ENCODE results near the gene KRTAP5-2.
"Not testable (repeated sequence)": the region's sequence is repeated elsewhere in the genome, so short reads cannot be mapped to it uniquely, and the experiment has no call there.

KRTAP5-2 gene, protein sequence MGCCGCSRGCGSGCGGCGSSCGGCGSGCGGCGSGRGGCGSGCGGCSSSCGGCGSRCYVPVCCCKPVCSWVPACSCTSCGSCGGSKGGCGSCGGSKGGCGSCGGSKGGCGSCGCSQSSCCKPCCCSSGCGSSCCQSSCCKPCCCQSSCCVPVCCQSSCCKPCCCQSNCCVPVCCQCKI

DNA sequence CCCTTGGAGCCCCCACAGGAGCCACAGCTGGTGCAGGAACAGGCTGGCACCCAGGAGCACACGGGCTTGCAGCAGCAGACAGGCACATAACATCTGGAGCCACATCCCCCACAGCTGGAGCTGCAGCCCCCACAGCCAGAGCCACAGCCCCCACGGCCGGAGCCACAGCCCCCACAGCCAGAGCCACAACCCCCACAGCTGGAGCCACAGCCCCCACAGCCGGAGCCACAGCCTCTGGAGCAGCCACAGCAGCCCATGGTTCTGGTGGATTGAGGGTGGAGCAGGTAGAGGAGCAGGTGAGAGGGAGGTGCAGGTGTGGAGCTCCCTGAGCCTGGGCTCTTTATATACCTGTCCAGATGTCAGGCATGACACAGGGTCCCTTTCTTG is at the start of gene KRTAP5-2:
TSS of gene KRTAP5-2 (minus strand) at position 301 of the 387 bp plus-strand sequence. CDS start at position 257, 44 bp downstream.
- no peak for DNase-seq (ENCODE audit: low spot score)

DNA sequence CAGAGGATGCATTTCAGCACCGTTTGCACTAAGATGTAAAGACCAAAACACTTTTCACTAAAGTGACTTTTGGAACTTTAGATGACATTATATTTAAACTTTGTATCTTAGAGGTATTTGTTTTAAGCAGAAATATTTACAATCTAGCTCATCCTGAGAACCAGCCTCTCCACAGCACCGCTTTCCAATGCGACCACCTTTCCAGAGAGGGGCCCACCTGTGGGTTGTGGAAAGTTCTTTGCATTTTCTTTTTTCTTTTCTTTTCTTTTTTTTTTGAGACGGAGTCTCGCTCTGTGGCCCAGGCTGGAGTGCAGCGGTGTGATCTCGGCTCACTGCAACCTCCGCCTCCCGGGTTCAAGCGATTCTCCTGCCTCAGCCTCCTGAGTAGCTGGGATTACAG is 48.4 kb upstream of the KRTAP5-2 start:
- not testable (repeated sequence) for DNase-seq (ENCODE audit: low spot score)

DNA sequence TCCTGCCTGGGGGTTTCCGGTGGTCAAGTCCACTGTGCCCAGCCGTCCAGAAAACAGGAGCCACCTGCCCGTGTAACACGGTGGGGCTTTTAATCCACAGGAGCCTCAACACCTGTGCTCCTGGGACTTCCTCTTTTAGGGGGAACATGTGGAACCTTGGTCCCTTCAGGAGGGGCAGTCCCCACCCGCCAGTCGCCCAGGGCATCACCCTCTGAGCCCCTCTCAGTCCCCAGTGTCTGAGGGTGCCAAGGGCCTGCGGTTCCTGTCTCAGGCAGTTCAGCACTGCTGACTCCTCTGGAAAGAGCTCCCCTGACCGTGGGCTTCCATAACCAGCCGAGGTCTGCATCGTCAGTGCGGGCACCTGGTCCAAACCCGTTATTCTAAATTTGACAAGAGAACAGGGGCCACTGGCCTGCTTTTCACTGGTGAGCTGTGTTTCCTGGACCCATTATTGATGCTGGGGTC is 47.3 kb upstream of the KRTAP5-2 start:
- DNase-seq (ENCODE audit: low spot score): no peak

DNA sequence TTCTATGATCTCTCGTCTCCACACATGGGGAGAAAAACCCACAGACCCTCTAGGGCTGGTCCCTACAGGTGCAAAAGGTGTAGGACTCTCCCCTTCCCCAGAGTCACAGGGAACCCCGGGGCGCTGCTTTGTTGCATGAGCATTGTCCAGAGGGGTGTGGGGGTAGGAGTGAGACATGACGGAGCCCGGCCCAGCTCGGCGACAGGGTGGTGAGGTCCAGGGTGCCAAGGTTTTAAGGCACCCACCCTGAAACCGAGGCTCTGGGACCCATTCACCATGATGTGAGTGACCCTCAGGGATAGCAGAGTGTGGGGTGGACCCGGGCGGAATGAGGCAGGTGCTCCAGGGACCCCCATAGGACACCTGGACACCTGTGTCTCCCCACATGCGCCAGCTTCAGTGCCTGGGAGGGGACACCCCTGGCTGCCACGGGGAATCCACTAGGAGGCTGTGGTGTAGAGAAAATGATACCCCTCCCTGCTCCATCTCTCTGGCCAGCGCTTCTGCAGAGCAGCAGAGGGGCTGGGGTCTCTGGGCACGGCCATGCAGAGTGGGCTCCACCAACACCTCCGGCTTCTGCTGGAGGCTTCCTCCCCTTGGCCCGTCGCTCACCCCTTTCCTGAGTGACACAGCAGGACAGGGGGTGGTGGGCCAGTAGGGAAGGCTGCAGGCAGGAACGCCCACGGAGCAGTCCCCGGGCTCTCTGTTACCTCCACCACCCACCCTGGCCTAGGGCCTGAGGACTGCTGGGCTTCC is 46.7 kb upstream of the KRTAP5-2 start:
- DNase-seq (ENCODE audit: low spot score): no peak

DNA sequence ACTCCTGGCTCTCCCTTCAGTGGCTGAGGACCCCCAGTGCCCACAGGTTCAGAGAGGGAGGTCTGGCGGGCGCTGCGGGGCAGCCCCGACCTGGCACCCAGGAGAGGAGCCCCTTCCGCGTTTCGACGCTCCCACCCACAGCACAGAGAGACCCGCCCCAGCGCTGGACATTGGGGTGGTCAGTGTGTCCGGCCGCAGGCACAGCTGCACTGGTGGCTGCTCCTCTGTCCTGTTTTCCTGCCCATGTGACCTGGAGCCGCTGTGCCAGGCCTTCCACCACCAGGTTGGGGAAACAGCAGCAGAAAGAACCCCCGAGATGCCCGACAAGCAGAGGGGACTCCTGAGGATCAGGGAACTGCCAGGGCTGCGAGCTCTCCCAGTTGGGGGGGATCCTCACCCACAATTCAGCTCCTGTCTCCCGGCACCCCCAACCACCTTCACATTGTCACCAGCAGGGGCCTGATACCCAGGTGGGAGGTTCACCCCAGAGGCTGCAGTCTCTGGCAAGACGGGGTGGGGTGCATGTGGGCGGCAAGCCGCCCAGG is 45.1 kb upstream of the KRTAP5-2 start:
- DNase-seq (ENCODE audit: low spot score): no peak

DNA sequence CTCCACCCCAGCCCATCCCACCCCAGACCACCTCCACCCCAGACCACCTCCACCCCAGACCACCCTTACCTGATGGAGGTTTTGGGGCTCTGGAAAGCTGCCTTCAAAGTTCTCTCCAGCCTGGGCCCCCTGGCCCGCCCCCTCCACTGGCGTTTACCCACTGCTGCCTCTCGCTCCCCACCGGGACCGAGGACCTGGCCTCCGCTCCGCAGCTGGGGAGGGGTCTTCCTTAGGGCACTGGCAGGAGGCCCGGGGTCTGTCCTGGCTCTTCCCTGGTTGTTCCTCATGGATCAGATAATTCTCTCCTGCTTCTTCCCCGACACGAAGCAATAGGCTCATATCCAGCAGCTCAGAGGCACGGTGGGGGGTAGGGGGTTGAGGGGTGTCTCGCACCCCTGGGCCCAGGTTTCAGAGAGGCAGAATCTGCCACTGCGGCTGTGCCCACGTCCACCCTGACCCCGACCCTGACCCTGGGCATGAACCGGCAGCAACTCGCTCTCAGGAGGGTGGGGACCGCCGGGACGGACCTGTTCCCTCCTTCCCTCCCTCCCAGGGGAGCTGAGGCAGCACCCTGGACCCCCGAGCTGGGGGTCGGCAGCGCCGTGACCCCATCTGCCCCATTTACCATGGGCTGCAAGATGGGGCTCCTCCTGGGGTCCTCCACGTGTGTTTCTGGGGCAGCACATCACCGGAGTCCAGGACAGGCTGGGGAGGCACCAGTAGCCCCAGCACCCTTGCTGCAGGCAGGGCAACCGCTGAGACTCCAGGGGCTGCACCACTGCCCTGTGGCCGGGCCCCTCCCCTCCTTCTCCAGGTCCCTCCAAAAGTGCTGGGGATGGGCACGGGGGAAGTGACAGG is 44.4 kb upstream of the KRTAP5-2 start:
- DNase-seq (ENCODE audit: low spot score): no peak

DNA sequence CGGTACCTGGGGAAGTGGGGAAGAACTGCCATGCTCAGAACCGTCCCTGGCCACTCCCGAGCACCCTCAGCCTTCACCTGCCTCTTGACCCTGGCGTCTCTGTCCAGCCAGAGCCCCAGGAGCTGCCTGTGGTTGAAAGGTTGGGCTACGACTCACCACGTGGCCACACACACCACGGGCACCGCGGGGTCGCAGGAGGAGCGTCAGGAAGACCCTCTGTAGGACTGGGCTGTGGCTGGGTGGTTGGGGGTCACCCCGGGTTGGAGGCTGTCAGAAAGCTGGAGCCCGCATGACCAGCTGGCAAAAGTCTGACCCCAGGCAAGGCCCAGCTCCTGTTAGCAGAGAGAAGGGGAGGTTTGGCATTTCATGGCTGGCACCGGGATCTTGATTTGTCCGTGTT is 43.0 kb upstream of the KRTAP5-2 start:
- DNase-seq (ENCODE audit: low spot score): no peak

DNA sequence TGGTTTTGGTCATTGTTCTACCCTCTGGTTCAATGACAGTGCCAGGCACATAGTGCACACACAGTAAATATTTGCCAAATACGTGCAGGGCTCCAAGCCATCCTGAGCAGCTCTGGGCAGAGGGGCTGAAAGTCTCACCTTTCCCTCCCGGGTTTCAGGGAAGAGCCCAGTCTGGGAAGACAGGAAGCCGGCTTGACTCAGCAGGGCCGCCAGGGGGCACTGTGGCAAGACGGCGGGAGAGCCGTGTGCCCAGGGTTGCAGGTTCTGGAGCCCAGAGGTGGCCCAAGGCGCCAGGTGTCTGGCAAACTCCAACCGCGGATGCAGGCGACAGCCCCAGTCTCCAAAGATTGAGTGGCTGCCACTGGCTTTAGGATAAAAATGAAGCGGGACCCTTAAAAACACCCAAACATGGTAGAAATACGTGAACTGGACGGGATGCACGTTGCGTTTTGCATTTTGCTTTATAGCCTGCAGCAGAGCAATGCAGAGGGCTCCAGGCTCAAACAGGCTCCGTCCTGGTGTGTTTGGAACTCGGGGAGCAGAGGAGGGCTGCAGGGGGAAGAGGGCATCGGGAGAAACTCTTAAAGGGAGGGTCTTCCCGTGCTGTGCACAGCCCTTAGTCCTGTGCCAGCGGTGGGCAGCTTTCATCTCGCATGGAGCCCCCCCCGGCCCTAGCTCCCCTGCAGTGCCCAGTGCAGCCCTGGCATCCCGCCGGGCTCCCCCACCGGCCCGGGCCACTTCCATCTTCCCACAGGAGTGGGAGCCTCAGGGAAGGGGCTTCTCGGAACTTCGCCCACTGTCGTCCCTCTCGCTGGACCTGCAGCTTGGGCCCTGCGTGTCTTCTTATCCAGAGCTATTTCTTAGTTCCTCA is 42.2 kb upstream of the KRTAP5-2 start:
- peak; percentile 90 for DNase-seq (ENCODE audit: low spot score)

DNA sequence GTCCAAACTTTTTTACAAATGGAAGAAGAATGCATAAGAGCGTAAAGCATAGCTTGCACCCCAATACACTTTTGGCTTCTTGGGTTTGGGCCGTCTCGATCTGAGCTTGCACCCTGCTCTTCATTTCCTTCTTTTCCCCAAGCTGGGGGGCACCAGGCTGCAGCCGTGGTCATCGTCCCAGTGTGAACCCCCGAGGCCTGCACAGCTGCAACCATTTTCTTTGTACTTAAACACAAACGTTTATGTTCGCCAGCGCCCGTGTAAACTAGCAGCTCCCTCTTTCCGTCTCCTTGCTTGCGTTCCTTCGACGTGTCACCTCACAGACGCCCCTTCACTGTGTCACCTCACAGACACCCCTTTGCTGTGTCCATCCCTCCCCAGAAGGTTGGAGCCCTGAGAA is 41.6 kb upstream of the KRTAP5-2 start:
- DNase-seq (ENCODE audit: low spot score): no peak

DNA sequence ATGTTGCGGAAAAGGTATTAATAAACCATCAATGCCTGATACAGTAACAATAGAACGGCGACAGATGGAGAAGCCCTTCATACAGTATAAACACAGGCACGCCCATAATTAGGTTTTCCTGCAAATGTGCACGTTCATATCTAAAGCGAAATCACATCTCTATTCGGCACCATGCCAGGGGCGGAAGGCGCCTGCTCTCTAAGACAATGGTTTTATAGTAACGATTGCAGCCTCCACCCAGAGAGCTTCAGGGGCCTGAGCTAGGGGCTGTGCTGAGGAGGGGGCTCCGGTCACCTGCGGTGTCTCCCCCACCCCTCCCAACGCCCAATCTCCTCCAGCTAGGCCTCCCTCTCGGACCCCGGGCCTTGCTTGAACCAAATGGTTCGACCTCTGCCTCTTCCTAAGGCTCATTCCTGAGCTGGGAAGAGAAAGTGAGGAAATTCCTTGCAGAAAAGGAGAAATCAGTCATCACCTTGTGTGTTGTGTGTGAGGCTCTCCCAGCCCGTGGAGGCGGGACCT is 41.1 kb upstream of the KRTAP5-2 start:
- no peak for DNase-seq (ENCODE audit: low spot score)

DNA sequence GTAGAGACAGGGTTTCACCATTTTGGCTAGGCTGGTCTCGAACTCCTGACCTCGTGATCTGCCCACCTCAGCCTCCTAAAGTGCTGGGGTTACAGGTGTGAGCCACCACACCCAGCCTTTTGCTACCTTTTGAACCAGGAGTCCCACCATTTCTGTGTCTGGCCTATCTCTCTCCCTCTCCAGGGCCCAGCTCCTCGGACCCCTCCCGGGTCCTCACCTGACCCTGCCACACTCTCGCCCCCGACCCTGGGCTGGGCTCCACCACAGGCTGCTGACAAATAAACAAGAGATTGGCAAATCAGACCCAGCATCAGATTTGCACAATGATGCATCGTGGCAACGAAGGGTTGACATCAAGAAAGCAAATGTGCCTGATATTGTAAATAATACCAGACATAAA is 40.2 kb upstream of the KRTAP5-2 start:
- DNase-seq (ENCODE audit: low spot score): no peak

DNA sequence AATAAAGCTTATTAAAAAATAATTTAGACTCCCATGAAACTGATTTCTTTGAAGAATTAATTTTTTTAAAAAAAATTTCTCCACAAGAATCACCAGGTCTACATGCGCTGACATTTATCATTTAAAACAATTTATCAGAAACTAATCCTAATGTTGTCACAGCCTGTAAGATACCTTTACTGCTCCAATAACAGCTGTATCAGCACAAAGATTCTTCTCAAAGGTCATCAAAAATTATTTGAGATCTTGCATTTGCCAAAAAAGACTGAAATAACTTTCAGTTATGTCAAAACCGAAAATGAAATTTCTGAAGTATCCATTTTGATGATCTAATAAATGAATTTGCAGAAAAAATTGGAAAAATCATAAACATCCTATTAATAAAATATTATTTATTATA is 39.5 kb upstream of the KRTAP5-2 start:
- DNase-seq (ENCODE audit: low spot score): no peak

DNA sequence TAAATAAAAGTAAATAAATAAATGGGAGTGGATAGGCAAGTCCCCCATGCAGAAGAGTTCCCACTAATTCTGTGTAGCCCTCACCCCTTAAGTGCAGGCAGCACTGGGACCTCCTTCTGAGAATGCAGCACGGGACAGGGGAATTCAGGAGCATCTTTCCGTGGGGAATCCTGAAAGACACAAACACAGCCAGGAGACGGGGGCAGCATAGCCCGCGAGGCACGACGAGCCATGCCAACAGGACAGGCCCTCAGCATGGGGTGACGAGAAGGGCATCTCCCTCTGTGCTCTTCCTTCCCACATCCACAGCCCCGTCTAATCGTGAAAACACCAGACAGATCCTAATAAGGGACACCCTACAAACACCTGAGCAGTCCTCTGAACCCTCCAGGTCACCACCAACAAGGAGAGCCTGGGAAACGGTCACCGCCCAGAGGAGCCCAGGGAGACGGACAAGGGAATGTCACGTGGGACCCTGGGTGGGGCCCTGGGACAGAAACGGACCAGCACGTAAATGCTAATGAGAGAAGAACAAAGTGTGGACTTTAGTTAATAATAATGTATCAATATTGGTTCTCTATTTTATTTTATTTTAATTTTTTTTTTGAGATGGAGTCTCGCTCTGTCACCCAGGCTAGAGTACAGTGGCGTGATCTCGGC is 38.3 kb upstream of the KRTAP5-2 start:
- no peak for DNase-seq (ENCODE audit: low spot score)

DNA sequence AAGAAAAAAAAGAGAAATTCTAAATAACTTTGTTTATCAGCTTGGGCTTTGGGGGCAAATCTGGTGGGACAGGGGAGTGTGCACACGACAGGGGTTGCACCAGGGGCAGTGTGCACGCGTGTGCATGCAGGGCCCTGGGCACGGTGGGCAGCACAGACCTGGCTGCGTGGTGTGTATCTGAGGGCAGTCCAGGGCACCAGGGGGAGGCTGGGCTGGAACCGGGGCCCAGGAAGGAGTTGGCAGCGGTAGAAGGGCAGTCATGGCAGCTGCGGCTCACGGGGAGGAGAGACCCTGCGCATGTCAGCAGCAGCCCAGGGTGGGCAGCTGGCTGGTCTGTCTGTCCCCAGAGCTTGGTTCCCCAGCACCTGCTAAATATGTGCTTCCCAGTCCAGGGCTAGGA is 35.8 kb upstream of the KRTAP5-2 start:
- DNase-seq (ENCODE audit: low spot score): no peak

DNA sequence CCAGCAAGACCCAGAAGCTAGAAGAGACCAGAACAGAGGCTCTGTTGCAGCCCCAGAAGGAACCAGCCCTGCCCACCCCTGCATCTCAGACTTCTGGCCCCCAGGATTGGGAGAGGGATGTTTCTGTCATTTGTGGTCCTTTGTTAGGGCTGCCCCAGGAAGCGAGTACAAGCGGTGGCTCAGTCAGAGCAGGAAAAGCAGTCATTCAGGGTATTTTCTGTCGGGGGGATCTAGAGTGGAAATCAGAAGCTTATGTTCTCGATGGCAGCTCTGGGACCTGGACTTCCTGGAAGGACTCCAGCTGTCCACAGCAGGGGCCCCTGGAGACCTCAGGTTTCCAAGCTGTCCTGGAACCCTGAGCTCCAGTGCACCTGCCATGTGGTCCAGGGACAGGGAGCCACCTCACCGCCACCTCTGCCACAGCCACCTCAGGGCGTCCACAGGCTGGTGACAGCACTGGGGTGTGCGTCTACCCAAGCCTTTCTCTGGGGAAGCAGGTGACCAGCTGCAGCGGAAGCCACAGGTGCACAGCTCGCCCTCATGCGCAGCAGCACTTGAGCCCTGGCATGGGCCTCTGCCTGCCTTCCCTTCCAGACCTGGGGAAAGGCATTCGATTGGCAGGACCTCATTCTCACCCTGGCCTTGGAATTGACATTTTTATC is 34.1 kb upstream of the KRTAP5-2 start:
- no peak for DNase-seq (ENCODE audit: low spot score)

DNA sequence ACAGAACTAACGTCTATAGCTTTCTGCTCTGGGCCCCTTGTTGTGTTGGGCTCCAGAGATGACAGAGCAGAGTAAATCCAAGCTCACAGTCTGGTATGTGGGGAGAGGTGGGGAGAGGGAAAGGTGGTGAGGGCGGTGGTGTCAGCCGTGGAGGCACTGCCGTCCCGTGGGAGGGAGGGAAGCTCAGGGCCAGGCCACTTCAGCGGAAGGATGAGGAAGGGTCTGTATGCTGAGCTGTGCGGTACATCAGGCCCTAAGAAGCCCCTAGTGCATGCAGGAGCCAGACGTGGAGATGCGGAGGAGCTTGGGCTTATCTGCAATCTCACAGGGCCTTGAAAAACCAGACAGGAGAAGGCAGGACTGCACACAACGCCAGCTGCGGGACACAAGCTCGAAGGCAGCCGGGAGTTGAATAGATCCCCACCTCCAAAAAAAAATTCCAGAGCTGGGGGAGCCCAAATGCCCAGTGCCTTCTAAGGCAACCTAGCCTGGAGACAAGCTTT is 33.0 kb upstream of the KRTAP5-2 start:
- DNase-seq (ENCODE audit: low spot score): no peak

DNA sequence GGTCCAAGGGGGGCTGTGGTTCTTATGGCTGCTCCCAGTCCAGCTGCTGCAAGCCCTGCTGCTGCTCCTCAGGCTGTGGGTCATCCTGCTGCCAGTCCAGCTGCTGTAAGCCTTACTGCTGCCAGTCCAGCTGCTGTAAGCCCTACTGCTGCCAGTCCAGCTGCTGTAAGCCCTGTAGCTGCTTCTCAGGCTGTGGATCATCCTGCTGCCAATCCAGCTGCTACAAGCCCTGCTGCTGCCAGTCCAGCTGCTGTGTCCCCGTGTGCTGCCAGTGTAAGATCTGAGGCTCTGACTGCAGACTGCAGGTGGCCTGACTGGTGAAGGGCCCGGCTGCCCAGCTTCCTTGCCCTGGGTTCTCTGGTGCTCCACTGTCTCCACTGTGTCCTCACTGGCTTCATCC is 32.2 kb upstream of the KRTAP5-2 start:
- no peak for DNase-seq (ENCODE audit: low spot score)

DNA sequence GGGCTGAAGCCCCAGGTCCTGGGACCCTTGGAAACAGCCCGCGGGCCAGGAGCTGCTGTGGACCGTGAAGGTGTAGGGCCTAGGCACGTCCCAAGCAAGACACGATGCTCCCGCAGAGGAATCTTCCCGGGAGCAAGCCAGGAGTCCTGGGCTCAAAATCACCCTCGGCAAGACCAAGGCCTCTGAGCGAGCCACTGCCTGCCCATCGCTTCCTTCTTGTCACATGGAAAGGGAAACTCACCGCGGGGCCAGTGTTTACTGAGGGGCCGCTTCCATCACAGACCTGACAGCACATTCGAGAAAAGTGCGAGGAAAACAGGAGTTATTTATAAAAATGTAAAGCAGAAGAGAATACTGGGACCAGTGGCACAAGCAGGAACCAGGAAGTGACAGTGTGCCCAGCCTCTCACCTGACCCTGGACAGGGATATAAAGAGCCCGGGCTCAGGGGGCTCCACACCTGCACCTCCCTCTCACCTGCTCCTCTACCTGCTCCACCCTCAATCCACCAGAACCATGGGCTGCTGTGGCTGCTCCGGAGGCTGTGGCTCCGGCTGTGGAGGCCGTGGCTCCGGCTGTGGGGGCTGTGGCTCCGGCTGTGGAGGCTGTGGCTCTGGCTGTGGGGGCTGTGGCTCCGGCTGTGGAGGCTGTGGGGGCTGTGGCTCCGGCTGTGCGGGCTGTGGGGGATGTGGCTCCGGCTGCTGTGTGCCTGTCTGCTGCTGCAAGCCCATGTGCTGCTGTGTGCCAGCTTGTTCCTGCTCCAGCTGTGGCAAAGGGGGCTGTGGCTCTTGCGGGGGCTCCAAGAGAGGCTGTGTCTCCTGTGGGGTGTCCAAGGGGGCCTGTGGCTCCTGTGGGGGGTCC is 31.5 kb upstream of the KRTAP5-2 start, which contains the start of gene KRTAP5-5:
TSS of gene KRTAP5-5 (plus strand) at position 450 of the 860 bp plus-strand sequence. CDS start at position 516, 66 bp downstream.
- no peak for DNase-seq (ENCODE audit: low spot score)

All from HuH-7 (cell line).